HFFc6 (cell line): Measurements from ENCODE around the gene LTBR. TPM values are rescaled to one million over a fixed set of nuclear protein-coding genes. Genes with fewer than 3 reads are reported as not detected.
A peak's percentile ranks its signal among the peaks of the same experiment; 100 is the strongest.

Experiments
- DNase-seq: peaks from one replicate; pipeline ENCODE4 v3.0.0-alpha.2; 2018
- H3K27ac Mint-ChIP-seq: 2 replicates; pipeline ENCODE4 v1.8.0; 2020; ENCODE audit warnings: mild to moderate bottlenecking, mixed read lengths
- H3K27me3 Mint-ChIP-seq: 2 replicates; pipeline ENCODE4 v1.8.0; 2021; ENCODE audit warnings: mild to moderate bottlenecking, moderate library complexity, mixed read lengths; ENCODE audit not compliant: insufficient read depth
- H3K36me3 Mint-ChIP-seq: 2 replicates; pipeline ENCODE4 v1.8.0; 2021; ENCODE audit warnings: low read depth, mixed read lengths
- H3K4me1 Mint-ChIP-seq: 2 replicates; pipeline ENCODE4 v1.8.0; 2020; ENCODE audit warnings: low read depth, mixed read lengths
- H3K4me3 Mint-ChIP-seq: 2 replicates; pipeline ENCODE4 v1.8.0; 2020; ENCODE audit warnings: mild to moderate bottlenecking, moderate library complexity, mixed read lengths
- H3K9me3 Mint-ChIP-seq: 2 replicates; pipeline ENCODE4 v1.8.0; 2020; ENCODE audit warnings: mild to moderate bottlenecking, mixed read lengths
- CTCF ChIP-seq: fragments of 200-600 bp; sonication (generic); IDR thresholded peaks from 2 replicates; pipeline ENCODE4 v1.5.0; 2021; ENCODE audit warnings: antibody characterized with exemption, mild to moderate bottlenecking
- total RNA-seq, 6 experiments: library from RNA; stranded (reverse); fragmentation: NEBNext Ultra II Directional; extraction: Animal tissue kit (Norgen Biotek cat#: 25700); gene quantifications; 2 replicates in 1 of 6; 3 replicates in 5 of 6; pipeline ENCODE4 v1.2.3, GENCODE V29; 2021

Gene LTBR
- total RNA-seq, 6 experiments from 2014 or later = 91.5 to 124 (median 106) TPM

GRCh38 chr12:6375269-6376078, 8.5 kb upstream of the LTBR start, which contains the start of gene SCNN1A:
TSS of gene SCNN1A (minus strand) at chr12:6375563. CDS start at chr12:6374783, 780 bp downstream.
- DNase-seq = no peak
- peaks cover 1% of the 10 kb centered on the region for H3K27me3 Mint-ChIP-seq
- TF ChIP-seq CTCF = no peak
- H3K9me3 Mint-ChIP-seq = no peaks in the 10 kb centered on the region
- no peak within 1 kb of the TSS for H3K4me3 Mint-ChIP-seq
- peak within 1 kb of the TSS; percentile 63 for H3K27ac Mint-ChIP-seq
- no peaks in the 10 kb centered on the region for H3K36me3 Mint-ChIP-seq
- peaks cover 55% of the 10 kb centered on the region for H3K4me1 Mint-ChIP-seq

DNA sequence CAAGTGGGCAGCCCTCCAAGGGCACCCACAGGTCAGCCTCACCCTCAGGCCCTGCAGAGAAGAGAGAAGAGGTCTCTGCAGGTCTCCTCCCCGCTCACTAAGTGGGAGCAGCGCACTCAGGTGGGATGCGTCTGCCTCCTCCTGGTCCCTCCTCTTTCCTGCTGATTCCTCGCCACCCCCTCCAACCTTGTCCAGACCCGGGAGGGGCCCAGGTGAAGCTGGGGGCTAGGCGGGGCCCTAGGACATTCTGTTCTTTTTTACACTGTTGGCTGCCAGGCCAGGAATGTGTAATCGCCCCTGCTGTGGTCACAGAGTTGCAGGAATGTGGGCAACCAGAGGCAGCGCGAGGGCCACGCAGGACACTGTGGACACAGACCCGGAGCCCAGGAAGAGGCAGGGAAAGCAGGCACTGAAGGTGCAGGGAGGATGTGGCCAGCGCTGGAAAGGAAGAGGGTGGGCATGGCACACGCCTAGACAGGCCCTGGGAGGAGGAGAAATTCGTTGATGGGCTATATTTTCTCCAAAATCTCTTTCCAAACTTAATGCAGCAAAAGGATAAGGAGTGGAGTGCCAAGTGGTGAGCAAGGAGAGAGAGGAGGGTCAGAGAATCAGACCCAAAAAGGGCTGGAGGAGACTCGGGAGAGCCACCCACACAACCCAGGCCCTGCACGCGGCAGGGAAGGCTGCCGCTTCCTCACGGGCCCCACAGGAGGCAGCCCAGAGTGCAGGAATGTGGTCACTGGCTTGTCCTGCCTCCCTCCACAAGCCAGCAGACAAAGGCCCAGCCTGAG, 7.7 kb upstream of the LTBR start:
- Mint-ChIP-seq H3K9me3 (no peaks in the 10 kb centered on the region), H3K4me1 (peaks cover 47% of the 10 kb centered on the region), H3K36me3 (no peaks in the 10 kb centered on the region), H3K27me3 (peaks cover 1% of the 10 kb centered on the region), H3K27ac (peak overlapping the region; percentile 63), H3K4me3 (no peak overlapping the region)
- DNase-seq = peak; percentile 10
- peak; percentile 47 for TF ChIP-seq CTCF

GRCh38 chr12:6376870-6377666, 6.9 kb upstream of the LTBR start:
- no peaks in the 10 kb centered on the region for H3K9me3 Mint-ChIP-seq
- no peak overlapping the region for H3K4me3 Mint-ChIP-seq
- peaks cover 1% of the 10 kb centered on the region for H3K27me3 Mint-ChIP-seq
- peaks cover 40% of the 10 kb centered on the region for H3K4me1 Mint-ChIP-seq
- peak overlapping the region; percentile 63; the same call in 1 of the 2 replicates for H3K27ac Mint-ChIP-seq
- TF ChIP-seq CTCF = no peak
- no peaks in the 10 kb centered on the region for H3K36me3 Mint-ChIP-seq
- no peak for DNase-seq

GRCh38 chr12:6377667-6377994, 6.3 kb upstream of the LTBR start:
- Mint-ChIP-seq H3K4me1 (peaks cover 34% of the 10 kb centered on the region), H3K27me3 (peaks cover 1% of the 10 kb centered on the region), H3K9me3 (no peaks in the 10 kb centered on the region), H3K36me3 (no peaks in the 10 kb centered on the region), H3K4me3 (no peak overlapping the region), H3K27ac (no peak overlapping the region)
- no peak for DNase-seq
- no peak for TF ChIP-seq CTCF

DNA sequence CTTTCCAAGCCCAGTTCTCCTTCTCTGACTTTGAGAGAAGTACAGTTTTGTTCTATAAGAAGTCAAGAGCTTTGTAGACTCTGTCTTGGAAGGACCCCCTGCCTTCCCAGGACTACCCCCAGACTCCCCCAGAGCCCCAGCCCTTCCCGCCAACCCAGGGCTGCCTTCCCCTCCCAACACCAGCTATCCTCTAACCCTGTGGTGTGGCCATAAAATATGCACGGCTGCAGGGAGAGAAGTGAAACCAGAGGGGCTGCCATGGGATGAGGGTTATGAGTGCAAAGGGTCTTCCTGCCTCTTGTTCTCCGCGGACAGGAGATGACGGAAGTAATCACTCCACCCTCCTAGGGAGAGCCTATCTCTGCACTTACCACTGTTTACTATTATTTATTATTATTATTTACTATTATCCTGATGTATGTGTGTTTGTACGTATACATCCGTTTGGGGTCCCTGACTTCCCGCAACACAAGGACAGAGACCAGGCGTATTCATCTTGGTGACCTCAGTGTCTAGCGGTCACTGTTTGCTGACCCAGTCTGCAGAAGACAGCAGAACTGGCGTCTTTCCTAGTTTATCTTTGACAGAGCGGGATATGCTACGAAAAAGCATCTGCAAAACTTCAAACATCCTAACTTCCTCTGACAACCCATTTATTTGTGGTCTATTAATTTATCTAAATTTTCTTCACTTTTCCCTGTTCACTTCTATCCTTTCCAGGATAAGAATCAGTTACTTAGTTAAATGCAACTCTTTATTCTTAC, 5.1 kb upstream of the LTBR start:
- H3K27me3 Mint-ChIP-seq = peaks cover 1% of the 10 kb centered on the region
- no peaks in the 10 kb centered on the region for H3K36me3 Mint-ChIP-seq
- H3K9me3 Mint-ChIP-seq = no peaks in the 10 kb centered on the region
- H3K27ac Mint-ChIP-seq = no peak overlapping the region
- H3K4me3 Mint-ChIP-seq = no peak overlapping the region
- TF ChIP-seq CTCF = no peak
- peaks cover 27% of the 10 kb centered on the region for H3K4me1 Mint-ChIP-seq
- no peak for DNase-seq
